ENCODE results near the gene DCDC2.

Gene DCDC2

GRCh38 chr6:24140591-24140990 lies 217.3 kb downstream of the DCDC2 start:
- DNase-seq: no peak

GRCh38 chr6:24139639-24140038 lies 218.2 kb downstream of the DCDC2 start:
- no peak for DNase-seq

- DNase-seq: no peak
These were observed 218.8 kb downstream of the DCDC2 start for GRCh38 chr6:24139080-24139479.

- DNase-seq: no peak
These were observed 226.1 kb downstream of the DCDC2 start for GRCh38 chr6:24131751-24132150.

GRCh38 chr6:24127316-24127715 lies 230.5 kb downstream of the DCDC2 start:
- DNase-seq: no peak

GRCh38 chr6:24126586-24127192 lies 231.2 kb downstream of the DCDC2 start:
- no peak for DNase-seq

GRCh38 chr6:24125980-24126379 lies 231.9 kb downstream of the DCDC2 start, which contains the start of gene NRSN1:
NRSN1 (plus strand) TSS chr6:24126215; CDS start chr6:24134328, 8,113 bp downstream.
- no peak for DNase-seq

GRCh38 chr6:24122139-24122538 lies 235.7 kb downstream of the DCDC2 start:
- DNase-seq: no peak
